GDM1 (cell line): ENCODE results near the gene PTGES.

ENCODE experiments used
- DNase-seq: peaks from one replicate; lab custom pipeline; 2025; lab: John Stamatoyannopoulos, UW

The PTGES gene

DNA sequence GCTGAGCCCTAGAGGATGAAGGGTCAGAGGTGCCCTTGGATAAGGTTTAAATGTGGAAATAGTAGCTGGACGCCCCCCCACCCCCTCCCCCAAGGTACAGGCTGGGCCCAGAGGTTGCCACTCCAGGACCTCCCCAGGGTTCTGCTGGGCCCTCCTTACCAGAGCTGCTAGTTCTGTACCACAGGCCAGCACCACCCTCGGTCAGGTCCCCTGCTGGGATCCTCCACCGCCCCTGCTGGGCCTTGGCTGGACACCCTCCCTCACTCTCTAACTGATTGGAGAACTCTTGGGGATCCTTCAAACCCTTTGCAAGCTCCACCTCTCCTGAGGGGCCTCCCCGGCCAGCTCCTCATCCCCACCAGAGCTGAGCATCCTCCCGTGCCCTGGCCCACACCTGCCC, 34.9 kb downstream of the PTGES start:
- no peak for DNase-seq

- DNase-seq = no peak
Measured at GRCh38 chr9:129716091-129716490, 36.8 kb downstream of the PTGES start.

DNA sequence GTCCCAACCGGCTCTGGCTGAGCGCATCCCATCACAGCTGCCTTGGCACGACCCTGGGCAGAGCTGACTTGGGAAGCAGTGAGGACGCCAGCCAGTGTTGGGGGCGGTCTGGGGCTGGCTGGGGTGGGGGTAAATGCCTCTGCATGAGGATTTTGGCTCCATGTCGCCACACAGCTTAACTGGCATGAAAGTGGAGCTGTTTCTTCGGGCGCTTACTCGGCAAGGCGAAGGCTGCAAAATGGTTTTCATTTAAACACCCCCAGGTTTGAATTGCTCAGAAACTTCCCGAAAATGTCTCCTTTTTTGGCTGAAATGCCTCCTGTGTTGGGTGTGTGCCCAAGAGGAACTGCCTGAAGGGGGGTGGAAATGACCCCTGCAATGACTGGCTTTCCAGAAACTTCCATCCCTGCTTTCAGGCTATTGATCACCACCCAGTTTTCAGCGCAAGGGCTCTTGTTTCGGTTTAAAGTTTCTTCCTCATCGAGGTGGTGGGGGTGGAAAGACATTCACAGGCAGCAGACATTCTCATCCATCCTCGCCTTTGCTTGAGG, 38.3 kb downstream of the PTGES start:
- no peak for DNase-seq

GRCh38 chr9:129713402-129713679, 39.5 kb downstream of the PTGES start:
- DNase-seq = no peak

GRCh38 chr9:129712634-129713401, 40.0 kb downstream of the PTGES start:
- no peak for DNase-seq

DNA sequence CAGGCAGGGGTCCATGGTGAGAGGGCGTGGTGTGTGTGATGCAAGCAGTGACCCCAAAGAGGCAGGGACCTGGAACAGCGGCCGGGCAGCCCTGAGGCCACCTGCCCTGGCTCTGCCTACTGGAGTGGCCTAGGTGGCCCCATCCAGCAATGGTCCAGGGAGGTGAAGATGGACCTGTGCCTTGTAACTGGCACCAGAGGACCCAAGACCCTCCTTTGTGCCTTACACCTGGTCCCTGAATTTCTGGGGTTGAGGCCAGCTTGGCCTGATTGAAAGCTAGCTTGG, 42.7 kb downstream of the PTGES start:
- DNase-seq = no peak

DNA sequence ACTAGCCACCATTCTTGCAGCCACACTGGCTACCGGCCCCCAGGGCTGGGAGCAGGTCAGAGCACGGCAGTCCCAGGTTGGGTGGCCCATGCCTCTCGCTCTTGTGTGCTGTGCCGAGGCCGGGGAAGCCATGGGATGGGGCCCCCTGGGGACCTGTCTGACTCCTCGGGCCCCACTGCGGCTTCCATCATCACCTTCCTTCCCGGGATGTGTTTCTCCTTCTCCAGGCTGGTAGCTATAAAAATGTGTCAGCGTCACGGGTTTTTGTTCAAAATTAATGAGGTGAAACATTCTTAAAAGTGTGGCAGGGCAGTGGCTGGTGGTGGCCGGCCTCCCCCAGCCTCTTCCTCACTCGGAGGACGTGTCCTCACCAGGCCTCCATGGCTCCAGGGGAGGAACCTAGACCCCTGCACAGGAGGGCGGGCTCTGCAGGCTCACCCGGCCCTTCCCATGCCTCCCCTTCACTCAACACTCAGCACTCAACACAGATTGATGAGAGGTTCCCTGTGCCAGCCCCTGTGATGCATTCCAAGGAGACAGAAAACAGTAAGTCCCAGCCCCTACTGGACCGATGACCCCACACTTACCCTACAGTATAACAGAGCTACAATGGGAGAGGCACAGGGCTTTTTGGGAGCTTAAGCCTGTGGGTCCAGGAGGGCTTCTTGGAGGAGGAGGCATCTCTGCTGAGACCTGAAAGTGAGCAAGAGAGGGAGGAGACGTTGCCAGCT, 43.2 kb downstream of the PTGES start:
- DNase-seq = no peak

DNA sequence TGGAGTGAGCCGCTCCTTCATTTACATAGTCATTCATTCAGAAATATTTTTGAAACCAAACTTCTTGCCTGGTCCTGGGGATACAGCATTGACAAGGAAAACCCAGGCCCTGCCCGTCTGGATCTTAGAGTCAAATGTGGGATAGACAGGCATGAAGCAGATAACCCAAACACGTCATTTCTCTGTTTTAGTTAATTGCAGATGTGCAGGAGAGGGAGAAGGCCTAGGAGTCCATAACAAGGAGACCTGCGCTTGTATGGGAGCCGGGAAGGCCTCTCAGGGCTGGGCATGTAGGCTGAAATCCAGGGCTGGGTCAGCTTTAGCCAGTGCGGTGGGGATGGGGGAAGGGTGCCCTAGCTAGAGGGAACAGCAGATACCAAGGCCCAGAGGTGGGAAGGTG, 44.0 kb downstream of the PTGES start:
- no peak for DNase-seq

DNA sequence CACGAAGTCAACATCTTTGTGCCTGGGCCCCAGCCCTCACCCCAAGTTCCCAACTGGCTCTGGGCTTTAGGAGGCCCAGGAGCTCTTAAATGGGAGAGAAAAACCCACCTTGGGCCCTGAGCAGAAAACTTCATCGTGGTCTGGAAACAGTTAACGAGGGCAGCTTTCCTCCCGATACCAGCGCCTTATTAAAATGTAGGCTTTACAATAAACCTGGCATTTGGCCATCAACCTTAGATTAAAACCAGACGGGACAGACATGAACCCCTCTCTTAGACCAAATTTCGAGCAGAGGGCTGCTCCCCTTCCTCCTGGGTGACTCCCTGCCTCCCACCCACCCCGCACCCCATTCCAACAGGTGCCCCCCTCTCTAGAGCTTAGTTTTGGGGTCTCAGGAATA, 48.0 kb downstream of the PTGES start:
- DNase-seq = no peak

DNA sequence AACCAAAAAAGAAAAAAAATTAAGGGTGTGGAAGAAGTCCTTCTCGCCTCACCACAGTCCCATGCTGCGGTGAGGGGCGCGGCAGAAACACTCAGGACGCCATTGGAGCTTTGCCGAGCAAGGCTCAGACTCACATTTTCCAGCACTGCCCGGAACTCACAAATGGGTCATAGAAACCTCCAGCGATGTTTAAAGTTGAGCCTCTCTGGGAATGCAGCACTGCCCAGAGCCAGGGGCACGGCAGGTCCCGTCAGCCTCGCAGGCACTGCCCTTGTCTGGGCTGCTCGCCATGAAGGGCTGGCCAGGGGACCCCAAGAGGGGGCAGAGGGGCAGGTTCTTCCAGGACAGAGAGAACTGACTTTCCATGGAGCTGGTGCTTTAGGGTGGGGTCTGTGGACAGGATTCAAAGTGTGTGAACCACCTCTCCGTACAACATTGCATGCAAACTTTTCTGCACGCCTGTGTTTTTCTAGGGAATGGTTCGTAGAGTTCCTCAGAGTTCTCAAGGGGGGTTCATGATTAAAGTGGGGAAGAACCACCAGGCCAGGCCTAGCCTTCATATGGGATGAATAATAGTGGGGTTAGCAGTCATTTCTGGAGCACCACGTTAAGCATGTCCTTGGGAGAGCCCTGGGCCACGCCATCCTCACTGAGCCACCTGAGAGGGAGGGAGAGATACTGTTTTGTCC, 49.0 kb downstream of the PTGES start:
- no peak for DNase-seq

- no peak for DNase-seq
Measured at GRCh38 chr9:129702589-129703520, 50.0 kb downstream of the PTGES start.

- DNase-seq = no peak
Measured at GRCh38 chr9:129701549-129701948, 51.3 kb downstream of the PTGES start.

- DNase-seq = no peak
Measured at GRCh38 chr9:129701054-129701453, 51.8 kb downstream of the PTGES start.

DNA sequence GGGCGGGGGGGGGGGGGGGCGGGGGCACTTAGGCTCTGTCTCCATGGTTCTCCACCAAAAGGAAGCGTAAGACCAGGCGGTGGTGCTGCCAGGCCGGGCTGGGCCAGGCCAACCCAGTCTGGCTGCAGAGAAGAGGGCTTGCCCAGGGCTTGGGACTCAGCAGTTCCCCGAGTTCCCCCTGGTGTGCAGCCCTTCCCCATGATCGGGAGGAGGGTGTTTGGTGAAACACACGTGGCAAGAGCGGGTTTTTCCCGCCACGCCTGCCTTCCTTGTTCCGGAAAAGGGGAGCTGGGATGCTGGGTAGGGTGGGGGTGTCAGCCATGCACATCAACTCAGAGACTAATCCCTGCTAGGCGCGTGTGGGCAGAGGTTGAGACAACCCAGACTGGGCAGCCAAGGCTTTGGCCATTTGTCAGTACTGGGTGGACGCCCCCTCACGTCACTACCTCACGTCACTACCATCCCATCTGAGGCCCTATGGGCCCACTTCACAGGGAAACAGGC, 54.5 kb downstream of the PTGES start:
- no peak for DNase-seq

GRCh38 chr9:129697656-129698253, 55.1 kb downstream of the PTGES start:
- DNase-seq = no peak

- no peak for DNase-seq
Measured at GRCh38 chr9:129696944-129697655, 55.7 kb downstream of the PTGES start.

GRCh38 chr9:129695870-129696269, 57.0 kb downstream of the PTGES start:
- DNase-seq = no peak

- DNase-seq = no peak
Measured at GRCh38 chr9:129694243-129694646, 58.6 kb downstream of the PTGES start.

DNA sequence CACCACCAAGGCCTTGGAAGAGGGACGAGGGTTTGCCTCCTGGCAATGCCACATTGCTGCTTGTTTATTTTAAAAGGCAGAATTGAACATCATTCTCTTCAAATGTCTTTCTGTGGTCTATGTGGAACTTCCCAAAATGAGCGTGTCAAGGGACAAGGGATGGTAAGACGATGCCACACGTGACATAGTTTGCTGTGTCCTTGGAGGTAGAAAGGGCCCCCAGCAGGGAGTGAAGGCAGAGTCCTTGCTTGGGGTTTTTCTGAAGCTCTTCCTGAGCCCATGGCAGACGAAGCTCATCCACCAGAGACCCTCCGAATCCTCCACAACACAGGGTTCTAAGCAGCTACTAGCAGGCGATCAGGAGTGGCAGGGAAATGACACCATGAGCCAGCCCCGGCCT, 59.1 kb downstream of the PTGES start:
- no peak for DNase-seq

GRCh38 chr9:129692534-129692933, 60.3 kb downstream of the PTGES start:
- DNase-seq = no peak
